Stimulated activated CD4-positive, alpha-beta T cell treated with anti-CD3 and anti-CD28 coated beads, Interleukin-2, amount 100 ng/mL, for 48 hours (primary cell): ENCODE results near the gene ENTPD6.

ENCODE experiments used
- DNase-seq, 2 donors: peaks; one replicate each; pipeline ENCODE4 v3.0.0-alpha.2; 2020

The ENTPD6 gene

GRCh38 chr20:25245461-25245860 lies 49.9 kb downstream of the ENTPD6 start:
- DNase-seq = no peak

- no peak for DNase-seq
Measured at GRCh38 chr20:25246182-25246999, 50.9 kb downstream of the ENTPD6 start.

- no peak for DNase-seq
Measured at GRCh38 chr20:25247000-25247517, 51.5 kb downstream of the ENTPD6 start.

GRCh38 chr20:25247518-25247955 lies 52.0 kb downstream of the ENTPD6 start:
- DNase-seq = no peak

GRCh38 chr20:25247956-25248785 lies 52.7 kb downstream of the ENTPD6 start, which contains the start of gene PYGB:
Gene PYGB, plus strand, starts transcription at chr20:25248085. Its CDS starts 94 bp downstream, at chr20:25248179.
- peak; percentile 63 to 77 for DNase-seq

- no peak for DNase-seq
Measured at GRCh38 chr20:25248786-25249172, 53.3 kb downstream of the ENTPD6 start.

- no peak for DNase-seq
Measured at GRCh38 chr20:25249198-25249931, 53.9 kb downstream of the ENTPD6 start.

GRCh38 chr20:25250508-25250907 lies 55.0 kb downstream of the ENTPD6 start:
- no peak for DNase-seq

GRCh38 chr20:25251019-25251418 lies 55.5 kb downstream of the ENTPD6 start:
- DNase-seq = no peak

- DNase-seq = no peak
Measured at GRCh38 chr20:25251558-25251957, 56.0 kb downstream of the ENTPD6 start.

- no peak for DNase-seq
Measured at GRCh38 chr20:25252230-25252651, 56.7 kb downstream of the ENTPD6 start.

- no peak for DNase-seq
Measured at GRCh38 chr20:25252686-25253421, 57.3 kb downstream of the ENTPD6 start.

GRCh38 chr20:25253606-25254275 lies 58.2 kb downstream of the ENTPD6 start:
- no peak for DNase-seq

GRCh38 chr20:25254571-25254970 lies 59.1 kb downstream of the ENTPD6 start:
- DNase-seq = no peak

- no peak for DNase-seq
Measured at GRCh38 chr20:25254986-25255680, 59.6 kb downstream of the ENTPD6 start.

- DNase-seq = no peak
Measured at GRCh38 chr20:25256226-25256859, 60.8 kb downstream of the ENTPD6 start.

- no peak for DNase-seq
Measured at GRCh38 chr20:25257130-25257529, 61.6 kb downstream of the ENTPD6 start.

GRCh38 chr20:25257756-25258475 lies 62.4 kb downstream of the ENTPD6 start:
- DNase-seq = no peak

GRCh38 chr20:25258476-25258805 lies 62.9 kb downstream of the ENTPD6 start:
- DNase-seq = no peak

GRCh38 chr20:25258828-25259227 lies 63.3 kb downstream of the ENTPD6 start:
- no peak for DNase-seq
